ENCODE measurements around the gene TUBB. TPM values are rescaled to one million over a fixed set of nuclear protein-coding genes. Genes with fewer than 3 reads are reported as not detected.

TUBB gene
- polyA plus RNA-seq (2013, experiment 1 of 2): 2,147 TPM
- 2,146 TPM for polyA plus RNA-seq (2013, experiment 2 of 2)

DNA sequence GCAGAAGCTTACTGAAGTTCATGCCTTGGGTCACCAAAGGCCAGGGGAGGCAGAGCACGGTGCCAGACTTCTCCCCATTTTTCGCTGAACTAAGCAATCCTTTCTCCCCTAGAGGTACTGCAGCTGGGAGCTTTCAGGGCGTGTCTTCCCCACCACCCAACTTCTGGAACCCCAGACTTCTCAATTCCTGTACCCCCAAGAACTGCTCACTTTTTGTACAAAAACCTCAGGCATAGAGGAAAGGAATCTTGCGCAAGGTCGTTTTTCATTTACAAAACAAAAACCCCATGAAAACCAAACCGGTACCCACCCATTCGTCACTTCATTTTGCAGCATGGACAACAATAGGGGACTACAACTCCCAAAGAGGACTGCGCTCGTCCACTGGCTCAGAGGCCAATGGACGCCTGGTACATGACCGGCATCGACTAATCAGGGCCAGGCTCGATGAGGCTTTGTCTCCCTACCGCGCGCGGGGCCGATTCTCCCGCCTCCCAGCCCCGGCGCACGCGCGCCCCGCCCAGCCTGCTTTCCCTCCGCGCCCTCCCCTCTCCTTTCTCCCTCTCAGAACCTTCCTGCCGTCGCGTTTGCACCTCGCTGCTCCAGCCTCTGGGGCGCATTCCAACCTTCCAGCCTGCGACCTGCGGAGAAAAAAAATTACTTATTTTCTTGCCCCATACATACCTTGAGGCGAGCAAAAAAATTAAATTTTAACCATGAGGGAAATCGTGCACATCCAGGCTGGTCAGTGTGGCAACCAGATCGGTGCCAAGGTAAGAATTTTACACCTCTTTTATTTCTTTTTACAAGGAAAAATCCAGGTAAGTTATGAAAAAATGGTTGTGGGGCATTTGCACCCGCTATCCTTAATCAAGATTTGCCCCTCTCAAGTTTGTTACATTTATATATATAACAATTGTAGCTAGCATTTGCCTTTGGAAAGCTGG is at the start of gene TUBB:
TUBB (plus strand) TSS at position 562 of the 947 bp plus-strand sequence; CDS start at position 717, 155 bp downstream.
- H3K4me1 ChIP-seq (ENCODE audit: control insufficient read depth in 2 of 2, insufficient read depth in 1 of 2, low read depth in 1 of 2, low read length in 2 of 2): peaks cover 15 to 30% of the 10 kb centered on the region in 2 donors
- H3K27me3 ChIP-seq (ENCODE audit: control insufficient read depth in 3 of 3, insufficient read depth in 3 of 3, low read depth in 1 of 3, low read length in 3 of 3): no peaks in the 10 kb centered on the region
- peak within 1 kb of the TSS; percentile 89 for H3K27ac ChIP-seq (replicated peaks; ENCODE audit: low read length)
- H3K36me3 ChIP-seq (replicated peaks in 1 of 2; ENCODE audit: control insufficient read depth in 2 of 2, insufficient read depth in 2 of 2, low read length in 2 of 2): peaks cover 32 to 38% of the 10 kb centered on the region in 2 donors
- H4K91ac ChIP-seq (ENCODE audit: low read depth, low read length, poor library complexity): no peak within 1 kb of the TSS
- WGBS, 2 donors (ENCODE audit: extremely low coverage in 2 of 2, insufficient read length in 2 of 2, insufficient replicate concordance in 1 of 2): no CpG with 5 or more reads among the region's 38 CpGs
- peak within 1 kb of the TSS; percentile 78 for H3K9ac ChIP-seq (ENCODE audit: low read depth, low read length, poor library complexity)
- H2AK5ac ChIP-seq (ENCODE audit: low read depth, low read length): peak within 1 kb of the TSS; percentile 1
- H3K18ac ChIP-seq (ENCODE audit: low read length): peak within 1 kb of the TSS; percentile 11
- H3K4me2 ChIP-seq (ENCODE audit: insufficient read depth, low read length, poor library complexity, severe bottlenecking): peak within 1 kb of the TSS; percentile 55
- H3K79me1 ChIP-seq (ENCODE audit: low read depth, low read length): peaks cover 8% of the 10 kb centered on the region
- peak within 1 kb of the TSS; percentile 70 for H3K23ac ChIP-seq (ENCODE audit: low read depth, low read length, poor library complexity)
- no peak within 1 kb of the TSS for H2BK15ac ChIP-seq (ENCODE audit: low read length)
- H2AFZ ChIP-seq (ENCODE audit: low read length): peak within 1 kb of the TSS; percentile 39
- no peak within 1 kb of the TSS for H3K14ac ChIP-seq (ENCODE audit: low read length)
- no peak within 1 kb of the TSS for H4K8ac ChIP-seq (ENCODE audit: low read depth, low read length)
- no peak within 1 kb of the TSS for H2BK120ac ChIP-seq (ENCODE audit: low read depth, low read length)
- H3K4me3 ChIP-seq (ENCODE audit: low read length in 2 of 2): peak within 1 kb of the TSS; percentile 89 to 98
- peak; percentile 97 for DNase-seq (ENCODE audit: low spot score)
- H3K9me3 ChIP-seq (replicated peaks in 1 of 2; ENCODE audit: control insufficient read depth in 2 of 2, insufficient read depth in 1 of 2, low read depth in 1 of 2, low read length in 2 of 2): no peaks in the 10 kb centered on the region
- no peak within 1 kb of the TSS for H2BK12ac ChIP-seq (ENCODE audit: low read length)
- H3K4ac ChIP-seq (ENCODE audit: low read length): no peak within 1 kb of the TSS
- no peak within 1 kb of the TSS for H2BK5ac ChIP-seq (ENCODE audit: low read length)

GRCh38 chr6:30670760-30671527 is 49.2 kb upstream of the TUBB start:
- H3K18ac ChIP-seq (ENCODE audit: low read length): no peak overlapping the region
- no peak overlapping the region for H2BK120ac ChIP-seq (ENCODE audit: low read depth, low read length)
- no peak overlapping the region for H2BK15ac ChIP-seq (ENCODE audit: low read length)
- DNase-seq (ENCODE audit: low spot score): no peak
- H3K4me1 ChIP-seq (ENCODE audit: control insufficient read depth in 2 of 2, insufficient read depth in 1 of 2, low read depth in 1 of 2, low read length in 2 of 2): peaks cover 0 to 4% of the 10 kb centered on the region in 2 donors
- H2AK5ac ChIP-seq (ENCODE audit: low read depth, low read length): no peak overlapping the region
- H3K4ac ChIP-seq (ENCODE audit: low read length): no peak overlapping the region
- no peak overlapping the region for H2BK5ac ChIP-seq (ENCODE audit: low read length)
- no peaks in the 10 kb centered on the region for H3K27me3 ChIP-seq (ENCODE audit: control insufficient read depth in 3 of 3, insufficient read depth in 3 of 3, low read depth in 1 of 3, low read length in 3 of 3)
- no peak overlapping the region for H4K8ac ChIP-seq (ENCODE audit: low read depth, low read length)
- no peak overlapping the region for H3K14ac ChIP-seq (ENCODE audit: low read length)
- H3K4me3 ChIP-seq (ENCODE audit: low read length in 2 of 2): no peak overlapping the region
- H2BK12ac ChIP-seq (ENCODE audit: low read length): no peak overlapping the region
- no peak overlapping the region for H3K27ac ChIP-seq (replicated peaks; ENCODE audit: low read length)
- H4K91ac ChIP-seq (ENCODE audit: low read depth, low read length, poor library complexity): no peak overlapping the region
- peak overlapping the region; percentile 44 for H3K9ac ChIP-seq (ENCODE audit: low read depth, low read length, poor library complexity)
- H3K23ac ChIP-seq (ENCODE audit: low read depth, low read length, poor library complexity): no peak overlapping the region
- H3K79me1 ChIP-seq (ENCODE audit: low read depth, low read length): peaks cover 7% of the 10 kb centered on the region
- no peak overlapping the region for H3K4me2 ChIP-seq (ENCODE audit: insufficient read depth, low read length, poor library complexity, severe bottlenecking)
- no CpG with 5 or more reads among the region's 27 CpGs for WGBS, 2 donors (ENCODE audit: extremely low coverage in 2 of 2, insufficient read length in 2 of 2, insufficient replicate concordance in 1 of 2)
- no peaks in the 10 kb centered on the region for H3K9me3 ChIP-seq (replicated peaks in 1 of 2; ENCODE audit: control insufficient read depth in 2 of 2, insufficient read depth in 1 of 2, low read depth in 1 of 2, low read length in 2 of 2)
- H3K36me3 ChIP-seq (replicated peaks in 1 of 2; ENCODE audit: control insufficient read depth in 2 of 2, insufficient read depth in 2 of 2, low read length in 2 of 2): peaks cover 13 to 49% of the 10 kb centered on the region in 2 donors
- no peak overlapping the region for H2AFZ ChIP-seq (ENCODE audit: low read length)

- Histone ChIP-seq H2BK5ac (ENCODE audit: low read length) (peak within 1 kb of the TSS; percentile 88), H4K8ac (ENCODE audit: low read depth, low read length) (no peak within 1 kb of the TSS), H3K27me3 (ENCODE audit: control insufficient read depth in 3 of 3, insufficient read depth in 3 of 3, low read depth in 1 of 3, low read length in 3 of 3) (no peaks in the 10 kb centered on the region), H2BK12ac (ENCODE audit: low read length) (no peak within 1 kb of the TSS), H2BK15ac (ENCODE audit: low read length) (no peak within 1 kb of the TSS), H3K27ac (replicated peaks; ENCODE audit: low read length) (peak within 1 kb of the TSS; percentile 54), H3K9me3 (replicated peaks in 1 of 2; ENCODE audit: control insufficient read depth in 2 of 2, insufficient read depth in 1 of 2, low read depth in 1 of 2, low read length in 2 of 2) (no peaks in the 10 kb centered on the region), H4K91ac (ENCODE audit: low read depth, low read length, poor library complexity) (no peak within 1 kb of the TSS), H2AFZ (ENCODE audit: low read length) (peak within 1 kb of the TSS; percentile 87), H3K18ac (ENCODE audit: low read length) (peak within 1 kb of the TSS; percentile 79), H3K36me3 (replicated peaks in 1 of 2; ENCODE audit: control insufficient read depth in 2 of 2, insufficient read depth in 2 of 2, low read length in 2 of 2) (peaks cover 27 to 50% of the 10 kb centered on the region in 2 donors), H3K9ac (ENCODE audit: low read depth, low read length, poor library complexity) (peak within 1 kb of the TSS; percentile 99), H3K79me1 (ENCODE audit: low read depth, low read length) (peaks cover 7% of the 10 kb centered on the region), H3K14ac (ENCODE audit: low read length) (peak within 1 kb of the TSS; percentile 83), H2AK5ac (ENCODE audit: low read depth, low read length) (peak within 1 kb of the TSS; percentile 58), H2BK120ac (ENCODE audit: low read depth, low read length) (no peak within 1 kb of the TSS), H3K4me3 (ENCODE audit: low read length in 2 of 2) (peak within 1 kb of the TSS; percentile 85 to 97), H3K4ac (ENCODE audit: low read length) (no peak within 1 kb of the TSS), H3K23ac (ENCODE audit: low read depth, low read length, poor library complexity) (peak within 1 kb of the TSS; percentile 76), H3K4me1 (ENCODE audit: control insufficient read depth in 2 of 2, insufficient read depth in 1 of 2, low read depth in 1 of 2, low read length in 2 of 2) (peaks cover 0 to 4% of the 10 kb centered on the region in 2 donors), H3K4me2 (ENCODE audit: insufficient read depth, low read length, poor library complexity, severe bottlenecking) (peak within 1 kb of the TSS; percentile 79)
- WGBS, 2 donors (ENCODE audit: extremely low coverage in 2 of 2, insufficient read length in 2 of 2, insufficient replicate concordance in 1 of 2): no CpG with 5 or more reads among the region's 57 CpGs
- peak; percentile 94 for DNase-seq (ENCODE audit: low spot score)
Measured at GRCh38 chr6:30672445-30673253, 47.5 kb upstream of the TUBB start, which contains the start of gene DHX16. Gene DHX16, minus strand, starts transcription at chr6:30673006. Its CDS starts 165 bp downstream, at chr6:30672841.

Measured in neuronal stem cell (in vitro differentiated cells).